Measurements from ENCODE around the gene CFDP1. TPM values are rescaled to one million over a fixed set of nuclear protein-coding genes. Genes with fewer than 3 reads are reported as not detected.
A peak's percentile ranks its signal among the peaks of the same experiment; 100 is the strongest.

CFDP1 gene
- polyA plus RNA-seq, 4 donors = 108 to 390 (median 236) TPM

- H3K27me3 ChIP-seq (ENCODE audit: control insufficient read depth in 3 of 3, insufficient read depth in 3 of 3, low read length in 3 of 3) = no peaks in the 10 kb centered on the region
- FAIRE-seq (no peak), DNase-seq (peak; percentile 78 to 79)
- H3K27ac ChIP-seq (ENCODE audit: low read depth in 1 of 3, low read length in 2 of 3) = peak overlapping the region; percentile 94 to 97 (median 97)
- no peaks in the 10 kb centered on the region for H3K9me3 ChIP-seq (ENCODE audit: control insufficient read depth in 2 of 2, insufficient read depth in 1 of 2, low read depth in 1 of 2, low read length in 1 of 2)
- peaks cover 8 to 59% (median 12%) of the 10 kb centered on the region in 3 donors for H3K4me1 ChIP-seq (ENCODE audit: control insufficient read depth in 3 of 3, insufficient read depth in 2 of 3, low read depth in 1 of 3, low read length in 2 of 3)
- H3K4me3 ChIP-seq (ENCODE audit: low read depth in 1 of 3, low read length in 3 of 3) = peak overlapping the region in 1 of 3 donors; percentile 7
- peaks cover 4 to 47% (median 9%) of the 10 kb centered on the region in 3 donors for H3K36me3 ChIP-seq (ENCODE audit: control insufficient read depth in 3 of 3, insufficient read depth in 2 of 3, low read depth in 1 of 3, low read length in 3 of 3)
- WGBS, 3 donors = 28 to 53% (median 47%) methylated on average over 4 of the region's 4 CpGs
Measured at GRCh38 chr16:75304521-75305363, 128.6 kb downstream of the CFDP1 start.

GRCh38 chr16:75301804-75302203 lies 131.5 kb downstream of the CFDP1 start:
- FAIRE-seq = no peak
- no peak for DNase-seq
- no peaks in the 10 kb centered on the region for H3K27me3 ChIP-seq (ENCODE audit: control insufficient read depth in 3 of 3, insufficient read depth in 3 of 3, low read length in 3 of 3)
- no peak overlapping the region for H3K27ac ChIP-seq (ENCODE audit: low read depth in 1 of 3, low read length in 2 of 3)
- 84 to 93% (median 93%) methylated on average over 1 of the region's 1 CpG for WGBS, 3 donors
- no peak overlapping the region for H3K4me3 ChIP-seq (ENCODE audit: low read depth in 1 of 3, low read length in 3 of 3)
- no peaks in the 10 kb centered on the region for H3K9me3 ChIP-seq (ENCODE audit: control insufficient read depth in 2 of 2, insufficient read depth in 1 of 2, low read depth in 1 of 2, low read length in 1 of 2)
- H3K4me1 ChIP-seq (ENCODE audit: control insufficient read depth in 3 of 3, insufficient read depth in 2 of 3, low read depth in 1 of 3, low read length in 2 of 3) = peaks cover 2 to 32% (median 5%) of the 10 kb centered on the region in 3 donors
- peaks cover 4 to 62% (median 15%) of the 10 kb centered on the region in 3 donors for H3K36me3 ChIP-seq (ENCODE audit: control insufficient read depth in 3 of 3, insufficient read depth in 2 of 3, low read depth in 1 of 3, low read length in 3 of 3)

GRCh38 chr16:75298267-75298666 lies 135.0 kb downstream of the CFDP1 start:
- no peaks in the 10 kb centered on the region for H3K27me3 ChIP-seq (ENCODE audit: control insufficient read depth in 3 of 3, insufficient read depth in 3 of 3, low read length in 3 of 3)
- H3K4me3 ChIP-seq (ENCODE audit: low read depth in 1 of 3, low read length in 3 of 3) = no peak overlapping the region
- DNase-seq (no peak), FAIRE-seq (no peak)
- WGBS, 3 donors = 87 to 93% (median 88%) methylated on average over 6 of the region's 6 CpGs
- H3K36me3 ChIP-seq (ENCODE audit: control insufficient read depth in 3 of 3, insufficient read depth in 2 of 3, low read depth in 1 of 3, low read length in 3 of 3) = peaks cover 2 to 72% (median 21%) of the 10 kb centered on the region in 3 donors
- peaks cover 0 to 2% (median 0%) of the 10 kb centered on the region in 3 donors for H3K4me1 ChIP-seq (ENCODE audit: control insufficient read depth in 3 of 3, insufficient read depth in 2 of 3, low read depth in 1 of 3, low read length in 2 of 3)
- no peaks in the 10 kb centered on the region for H3K9me3 ChIP-seq (ENCODE audit: control insufficient read depth in 2 of 2, insufficient read depth in 1 of 2, low read depth in 1 of 2, low read length in 1 of 2)
- no peak overlapping the region for H3K27ac ChIP-seq (ENCODE audit: low read depth in 1 of 3, low read length in 2 of 3)

- no peaks in the 10 kb centered on the region for H3K9me3 ChIP-seq (ENCODE audit: control insufficient read depth in 2 of 2, insufficient read depth in 1 of 2, low read depth in 1 of 2, low read length in 1 of 2)
- peaks cover 0 to 4% (median 0%) of the 10 kb centered on the region in 3 donors for H3K4me1 ChIP-seq (ENCODE audit: control insufficient read depth in 3 of 3, insufficient read depth in 2 of 3, low read depth in 1 of 3, low read length in 2 of 3)
- H3K4me3 ChIP-seq (ENCODE audit: low read depth in 1 of 3, low read length in 3 of 3) = no peak overlapping the region
- no peaks in the 10 kb centered on the region for H3K27me3 ChIP-seq (ENCODE audit: control insufficient read depth in 3 of 3, insufficient read depth in 3 of 3, low read length in 3 of 3)
- FAIRE-seq = no peak
- peak overlapping the region in 1 of 3 donors; percentile 24 for H3K27ac ChIP-seq (ENCODE audit: low read depth in 1 of 3, low read length in 2 of 3)
- no peak for DNase-seq
- peaks cover 4 to 70% (median 25%) of the 10 kb centered on the region in 3 donors for H3K36me3 ChIP-seq (ENCODE audit: control insufficient read depth in 3 of 3, insufficient read depth in 2 of 3, low read depth in 1 of 3, low read length in 3 of 3)
- WGBS, 3 donors = 41 to 70% (median 60%) methylated on average over 1 of the region's 1 CpG
Measured at GRCh38 chr16:75296606-75297005, 136.7 kb downstream of the CFDP1 start.

- Histone ChIP-seq H3K4me1 (ENCODE audit: control insufficient read depth in 3 of 3, insufficient read depth in 2 of 3, low read depth in 1 of 3, low read length in 2 of 3) (peaks cover 0 to 4% (median 0%) of the 10 kb centered on the region in 3 donors), H3K27ac (ENCODE audit: low read depth in 1 of 3, low read length in 2 of 3) (no peak overlapping the region), H3K4me3 (ENCODE audit: low read depth in 1 of 3, low read length in 3 of 3) (no peak overlapping the region), H3K36me3 (ENCODE audit: control insufficient read depth in 3 of 3, insufficient read depth in 2 of 3, low read depth in 1 of 3, low read length in 3 of 3) (peaks cover 2 to 69% (median 24%) of the 10 kb centered on the region in 3 donors), H3K9me3 (ENCODE audit: control insufficient read depth in 2 of 2, insufficient read depth in 1 of 2, low read depth in 1 of 2, low read length in 1 of 2) (no peaks in the 10 kb centered on the region), H3K27me3 (ENCODE audit: control insufficient read depth in 3 of 3, insufficient read depth in 3 of 3, low read length in 3 of 3) (no peaks in the 10 kb centered on the region)
- 94 to 97% (median 96%) methylated on average over 6 of the region's 6 CpGs for WGBS, 3 donors
- DNase-seq (no peak), FAIRE-seq (no peak)
Measured at GRCh38 chr16:75294773-75295459, 138.4 kb downstream of the CFDP1 start.

- WGBS, 3 donors = 70 to 95% (median 92%) methylated on average over 6 of the region's 6 CpGs
- Histone ChIP-seq H3K36me3 (ENCODE audit: control insufficient read depth in 3 of 3, insufficient read depth in 2 of 3, low read depth in 1 of 3, low read length in 3 of 3) (peaks cover 2 to 67% (median 19%) of the 10 kb centered on the region in 3 donors), H3K4me3 (ENCODE audit: low read depth in 1 of 3, low read length in 3 of 3) (no peak overlapping the region), H3K27me3 (ENCODE audit: control insufficient read depth in 3 of 3, insufficient read depth in 3 of 3, low read length in 3 of 3) (no peaks in the 10 kb centered on the region), H3K9me3 (ENCODE audit: control insufficient read depth in 2 of 2, insufficient read depth in 1 of 2, low read depth in 1 of 2, low read length in 1 of 2) (no peaks in the 10 kb centered on the region), H3K27ac (ENCODE audit: low read depth in 1 of 3, low read length in 2 of 3) (peak overlapping the region in 1 of 3 donors; percentile 53), H3K4me1 (ENCODE audit: control insufficient read depth in 3 of 3, insufficient read depth in 2 of 3, low read depth in 1 of 3, low read length in 2 of 3) (peaks cover 0 to 4% (median 0%) of the 10 kb centered on the region in 3 donors)
- DNase-seq (no peak), FAIRE-seq (no peak)
Measured at GRCh38 chr16:75293772-75294171, 139.5 kb downstream of the CFDP1 start.

- H3K27me3 ChIP-seq (ENCODE audit: control insufficient read depth in 3 of 3, insufficient read depth in 3 of 3, low read length in 3 of 3) = no peaks in the 10 kb centered on the region
- FAIRE-seq (no peak), DNase-seq (no peak)
- 80 to 92% (median 88%) methylated on average over 4 of the region's 4 CpGs for WGBS, 3 donors
- H3K36me3 ChIP-seq (ENCODE audit: control insufficient read depth in 3 of 3, insufficient read depth in 2 of 3, low read depth in 1 of 3, low read length in 3 of 3) = peaks cover 2 to 68% (median 16%) of the 10 kb centered on the region in 3 donors
- no peaks in the 10 kb centered on the region for H3K9me3 ChIP-seq (ENCODE audit: control insufficient read depth in 2 of 2, insufficient read depth in 1 of 2, low read depth in 1 of 2, low read length in 1 of 2)
- H3K4me3 ChIP-seq (ENCODE audit: low read depth in 1 of 3, low read length in 3 of 3) = no peak overlapping the region
- H3K27ac ChIP-seq (ENCODE audit: low read depth in 1 of 3, low read length in 2 of 3) = peak overlapping the region in 2 of 3 donors; percentile 29 to 51
- peaks cover 0 to 4% (median 0%) of the 10 kb centered on the region in 3 donors for H3K4me1 ChIP-seq (ENCODE audit: control insufficient read depth in 3 of 3, insufficient read depth in 2 of 3, low read depth in 1 of 3, low read length in 2 of 3)
Measured at GRCh38 chr16:75293173-75293572, 140.1 kb downstream of the CFDP1 start.

- Histone ChIP-seq H3K4me3 (ENCODE audit: low read depth in 1 of 3, low read length in 3 of 3) (no peak overlapping the region), H3K27me3 (ENCODE audit: control insufficient read depth in 3 of 3, insufficient read depth in 3 of 3, low read length in 3 of 3) (no peaks in the 10 kb centered on the region), H3K27ac (ENCODE audit: low read depth in 1 of 3, low read length in 2 of 3) (no peak overlapping the region), H3K4me1 (ENCODE audit: control insufficient read depth in 3 of 3, insufficient read depth in 2 of 3, low read depth in 1 of 3, low read length in 2 of 3) (peaks cover 0 to 4% (median 0%) of the 10 kb centered on the region in 3 donors), H3K9me3 (ENCODE audit: control insufficient read depth in 2 of 2, insufficient read depth in 1 of 2, low read depth in 1 of 2, low read length in 1 of 2) (no peaks in the 10 kb centered on the region), H3K36me3 (ENCODE audit: control insufficient read depth in 3 of 3, insufficient read depth in 2 of 3, low read depth in 1 of 3, low read length in 3 of 3) (peaks cover 2 to 71% (median 16%) of the 10 kb centered on the region in 3 donors)
- FAIRE-seq (no peak), DNase-seq (no peak)
- WGBS, 3 donors = 64 to 80% (median 68%) methylated on average over 3 of the region's 3 CpGs
Measured at GRCh38 chr16:75292691-75293090, 140.6 kb downstream of the CFDP1 start.

Measured in small intestine (tissue), 7 donors.